ENCODE results near the gene MGAT4B. TPM values are rescaled to one million over a fixed set of nuclear protein-coding genes. Genes with fewer than 3 reads are reported as not detected.

MGAT4B gene
- total RNA-seq, 2 donors from 2014 or later: 56.1 to 68.5 TPM

- H3K9me3 Mint-ChIP-seq: no peaks in the 10 kb centered on the region
Observed at GRCh38 chr5:179820127-179820482, 13.4 kb upstream of the MGAT4B start.

GRCh38 chr5:179819296-179820126, 12.8 kb upstream of the MGAT4B start:
- Mint-ChIP-seq H3K36me3 (ENCODE audit: low read depth) (peaks cover 44% of the 10 kb centered on the region), H3K27me3 (no peaks in the 10 kb centered on the region), H3K4me3 (peak overlapping the region; percentile 87), H3K4me1 (peaks cover 17% of the 10 kb centered on the region), H3K27ac (peak overlapping the region; percentile 61), H3K9me3 (no peaks in the 10 kb centered on the region)
- ATAC-seq (replicated peaks): peak; percentile 47

More at GRCh38 chr5:179820127-179820482, 13.4 kb upstream of the MGAT4B start:
- Mint-ChIP-seq H3K4me3 (peak overlapping the region; percentile 87), H3K4me1 (peaks cover 20% of the 10 kb centered on the region), H3K27ac (peak overlapping the region; percentile 61), H3K36me3 (ENCODE audit: low read depth) (peaks cover 50% of the 10 kb centered on the region), H3K27me3 (no peaks in the 10 kb centered on the region)
- ATAC-seq (replicated peaks): no peak

- peak overlapping the region; percentile 87 for H3K4me3 Mint-ChIP-seq
- no peaks in the 10 kb centered on the region for H3K9me3 Mint-ChIP-seq
- H3K4me1 Mint-ChIP-seq: peaks cover 16% of the 10 kb centered on the region
- peak overlapping the region; percentile 61 for H3K27ac Mint-ChIP-seq
- peaks cover 39% of the 10 kb centered on the region for H3K36me3 Mint-ChIP-seq (ENCODE audit: low read depth)
- peak; percentile 86 for ATAC-seq (replicated peaks)
- no peaks in the 10 kb centered on the region for H3K27me3 Mint-ChIP-seq
Observed at GRCh38 chr5:179818746-179819295, 12.2 kb upstream of the MGAT4B start.

- Mint-ChIP-seq H3K4me3 (peak overlapping the region; percentile 87), H3K4me1 (peaks cover 16% of the 10 kb centered on the region), H3K9me3 (no peaks in the 10 kb centered on the region), H3K27me3 (no peaks in the 10 kb centered on the region), H3K27ac (peak overlapping the region; percentile 61), H3K36me3 (ENCODE audit: low read depth) (peaks cover 39% of the 10 kb centered on the region)
- ATAC-seq (replicated peaks): no peak
Observed at GRCh38 chr5:179817890-179818745, 11.5 kb upstream of the MGAT4B start.

GRCh38 chr5:179817470-179817840, 10.8 kb upstream of the MGAT4B start:
- peaks cover 39% of the 10 kb centered on the region for H3K36me3 Mint-ChIP-seq (ENCODE audit: low read depth)
- H3K27me3 Mint-ChIP-seq: no peaks in the 10 kb centered on the region
- H3K9me3 Mint-ChIP-seq: no peaks in the 10 kb centered on the region
- peak overlapping the region; percentile 87 for H3K4me3 Mint-ChIP-seq
- no peak overlapping the region for H3K27ac Mint-ChIP-seq
- ATAC-seq (replicated peaks): no peak
- peaks cover 16% of the 10 kb centered on the region for H3K4me1 Mint-ChIP-seq

GRCh38 chr5:179816796-179817469, 10.3 kb upstream of the MGAT4B start:
- Mint-ChIP-seq H3K9me3 (no peaks in the 10 kb centered on the region), H3K27me3 (no peaks in the 10 kb centered on the region), H3K27ac (no peak overlapping the region), H3K4me3 (peak overlapping the region; percentile 87), H3K36me3 (ENCODE audit: low read depth) (peaks cover 39% of the 10 kb centered on the region), H3K4me1 (peaks cover 11% of the 10 kb centered on the region)
- ATAC-seq (replicated peaks): no peak

- ATAC-seq (replicated peaks): no peak
- no peaks in the 10 kb centered on the region for H3K27me3 Mint-ChIP-seq
Observed at GRCh38 chr5:179816401-179816795, 9.7 kb upstream of the MGAT4B start.

GRCh38 chr5:179815491-179816249, 9.0 kb upstream of the MGAT4B start:
- peaks cover 40% of the 10 kb centered on the region for H3K36me3 Mint-ChIP-seq (ENCODE audit: low read depth)
- no peaks in the 10 kb centered on the region for H3K27me3 Mint-ChIP-seq
- H3K27ac Mint-ChIP-seq: no peak overlapping the region
- peaks cover 9% of the 10 kb centered on the region for H3K4me1 Mint-ChIP-seq
- no peak for ATAC-seq (replicated peaks)
- no peak overlapping the region for H3K4me3 Mint-ChIP-seq
- H3K9me3 Mint-ChIP-seq: no peaks in the 10 kb centered on the region

More at GRCh38 chr5:179816401-179816795, 9.7 kb upstream of the MGAT4B start:
- no peaks in the 10 kb centered on the region for H3K9me3 Mint-ChIP-seq
- no peak overlapping the region for H3K27ac Mint-ChIP-seq
- H3K4me1 Mint-ChIP-seq: peaks cover 9% of the 10 kb centered on the region
- H3K4me3 Mint-ChIP-seq: no peak overlapping the region
- H3K36me3 Mint-ChIP-seq (ENCODE audit: low read depth): peaks cover 39% of the 10 kb centered on the region

GRCh38 chr5:179814090-179814489, 7.4 kb upstream of the MGAT4B start:
- Mint-ChIP-seq H3K27ac (no peak overlapping the region), H3K27me3 (no peaks in the 10 kb centered on the region)

GRCh38 chr5:179812997-179813607, 6.4 kb upstream of the MGAT4B start:
- Mint-ChIP-seq H3K27ac (no peak overlapping the region), H3K36me3 (ENCODE audit: low read depth) (peaks cover 34% of the 10 kb centered on the region), H3K9me3 (no peaks in the 10 kb centered on the region), H3K27me3 (no peaks in the 10 kb centered on the region), H3K4me3 (no peak overlapping the region), H3K4me1 (peaks cover 4% of the 10 kb centered on the region)
- ATAC-seq (replicated peaks): no peak

More at GRCh38 chr5:179814090-179814489, 7.4 kb upstream of the MGAT4B start:
- H3K4me3 Mint-ChIP-seq: no peak overlapping the region
- peaks cover 4% of the 10 kb centered on the region for H3K4me1 Mint-ChIP-seq
- peaks cover 34% of the 10 kb centered on the region for H3K36me3 Mint-ChIP-seq (ENCODE audit: low read depth)
- H3K9me3 Mint-ChIP-seq: no peaks in the 10 kb centered on the region
- ATAC-seq (replicated peaks): no peak

GRCh38 chr5:179812135-179812825, 5.6 kb upstream of the MGAT4B start:
- Mint-ChIP-seq H3K27ac (no peak overlapping the region), H3K4me3 (no peak overlapping the region), H3K27me3 (no peaks in the 10 kb centered on the region), H3K4me1 (peaks cover 4% of the 10 kb centered on the region), H3K36me3 (ENCODE audit: low read depth) (peaks cover 34% of the 10 kb centered on the region), H3K9me3 (no peaks in the 10 kb centered on the region)
- no peak for ATAC-seq (replicated peaks)

GRCh38 chr5:179805529-179806249, 977 bp downstream of the MGAT4B start:
- ATAC-seq (replicated peaks): peak; percentile 15
- Mint-ChIP-seq H3K4me1 (peaks cover 21% of the 10 kb centered on the region), H3K36me3 (ENCODE audit: low read depth) (peaks cover 14% of the 10 kb centered on the region), H3K27ac (peak overlapping the region; percentile 89), H3K9me3 (no peaks in the 10 kb centered on the region), H3K4me3 (peak overlapping the region; percentile 88), H3K27me3 (no peaks in the 10 kb centered on the region)

Measured in activated T-helper 17 cell treated with anti-CD3 and anti-CD28 coated beads, Interleukin-2, amount 50 U/mL, for 72 hours (primary cell).